CD4-positive, alpha-beta T cell treated with Interleukin-12 subunit alpha and Interleukin-12 subunit beta, for 1 hour (primary cell): ENCODE measurements around the gene CARD8.
"Not testable (repeated sequence)": the region's sequence is repeated elsewhere in the genome, so short reads cannot be mapped to it uniquely, and the experiment has no call there.

Experiments used
- DNase-seq: peaks from one replicate; pipeline ENCODE4 v3.0.0-alpha.2; 2020

CARD8 gene

GRCh38 chr19:48255376-48256303 is at the start of gene CARD8:
Gene CARD8 (minus strand): TSS chr19:48255912. CDS start chr19:48241020, 14,892 bp downstream.
- peak; percentile 86 for DNase-seq

GRCh38 chr19:48303866-48304265 is 48.2 kb upstream of the CARD8 start:
- no peak for DNase-seq

- no peak for DNase-seq
These were observed 47.7 kb upstream of the CARD8 start for GRCh38 chr19:48303367-48303766.

- no peak for DNase-seq
These were observed 46.9 kb upstream of the CARD8 start for GRCh38 chr19:48302600-48302959.

GRCh38 chr19:48301886-48302599 is 46.3 kb upstream of the CARD8 start:
- DNase-seq = no peak

GRCh38 chr19:48297975-48298374 is 42.3 kb upstream of the CARD8 start:
- no peak for DNase-seq

GRCh38 chr19:48296963-48297734 is 41.4 kb upstream of the CARD8 start:
- DNase-seq = no peak

- DNase-seq = no peak
These were observed 39.7 kb upstream of the CARD8 start for GRCh38 chr19:48295458-48295857.

GRCh38 chr19:48292798-48293197 is 37.1 kb upstream of the CARD8 start:
- no peak for DNase-seq

- not testable (repeated sequence) for DNase-seq
These were observed 35.7 kb upstream of the CARD8 start for GRCh38 chr19:48291489-48291815.

- peak; percentile 60 for DNase-seq
These were observed 35.2 kb upstream of the CARD8 start for GRCh38 chr19:48290771-48291488.

GRCh38 chr19:48290401-48290770 is 34.7 kb upstream of the CARD8 start:
- DNase-seq = no peak

GRCh38 chr19:48287748-48288147 is 32.0 kb upstream of the CARD8 start:
- no peak for DNase-seq

- no peak for DNase-seq
These were observed 29.2 kb upstream of the CARD8 start for GRCh38 chr19:48284896-48285295.

- DNase-seq = no peak
These were observed 28.2 kb upstream of the CARD8 start for GRCh38 chr19:48283908-48284307.

- DNase-seq = no peak
These were observed 24.0 kb upstream of the CARD8 start for GRCh38 chr19:48279747-48280146.

GRCh38 chr19:48274938-48275337 is 19.2 kb upstream of the CARD8 start:
- DNase-seq = no peak

- no peak for DNase-seq
These were observed 18.5 kb upstream of the CARD8 start for GRCh38 chr19:48274173-48274572.

GRCh38 chr19:48271531-48272151 is 15.9 kb upstream of the CARD8 start:
- DNase-seq = no peak

GRCh38 chr19:48269617-48270026 is 13.9 kb upstream of the CARD8 start:
- DNase-seq = not testable (repeated sequence)

- not testable (repeated sequence) for DNase-seq
These were observed 9.6 kb upstream of the CARD8 start for GRCh38 chr19:48265326-48265725.

- DNase-seq = not testable (repeated sequence)
These were observed 4.6 kb upstream of the CARD8 start for GRCh38 chr19:48260359-48260714.
